Transverse colon (tissue), 4 donors: ENCODE measurements around the gene PIK3CD. TPM values are rescaled to one million over a fixed set of nuclear protein-coding genes. Genes with fewer than 3 reads are reported as not detected.

ENCODE experiments used
- DNase-seq: peaks from one replicate; pipeline ENCODE4 v3.0.0-alpha.2; 2019
- H3K27ac ChIP-seq, 4 donors: fragments of 200-600 bp; sonication (generic); 2 replicates each; pipeline ENCODE4 v1.5.1; 2016 to 2018; ENCODE audit warnings: inconsistent platforms in 4 of 4
- H3K27me3 ChIP-seq: fragments of 200-600 bp; sonication (generic); 2 replicates; pipeline ENCODE4 v1.5.1; 2017; ENCODE audit warnings: inconsistent platforms
- H3K36me3 ChIP-seq, 4 donors: fragments of 200-600 bp; sonication (generic); 2 replicates each; pipeline ENCODE4 v1.5.1; 2017 to 2019; ENCODE audit warnings: inconsistent platforms in 4 of 4
- H3K4me1 ChIP-seq, 4 donors: fragments of 200-600 bp; sonication (generic); 2 replicates each; pipeline ENCODE4 v1.5.1; 2017 to 2020; ENCODE audit warnings: inconsistent platforms in 4 of 4
- H3K4me3 ChIP-seq, 4 donors: fragments of 200-600 bp; sonication (generic); 1 replicate in 1 of 4; 2 replicates in 3 of 4; pipeline versions ENCODE4 v1.5.1 to v1.6.1; 2017 to 2019; ENCODE audit warnings: inconsistent platforms in 4 of 4
- H3K9me3 ChIP-seq, 2 donors: fragments of 200-600 bp; sonication (generic); 2 replicates each; pipeline ENCODE4 v1.5.1; 2017 to 2019; ENCODE audit warnings: inconsistent platforms in 2 of 2
- EP300 ChIP-seq: sonication (generic); formaldehyde crosslinking; IDR thresholded peaks from one replicate; pipeline ENCODE4 v1.6.1; 2017; ENCODE audit warnings: antibody characterized with exemption, low read depth
- POLR2A ChIP-seq: fragments of 450-650 bp; IDR thresholded peaks from one replicate; pipeline ENCODE4 v1.6.1; 2016; ENCODE audit warnings: antibody characterized with exemption, mild to moderate bottlenecking, moderate library complexity
- POLR2AphosphoS5 ChIP-seq, 3 donors: sonication (generic); formaldehyde crosslinking; IDR thresholded peaks; one replicate each; pipeline ENCODE4 v1.6.1; 2016; ENCODE audit warnings: antibody characterized with exemption in 3 of 3
- WGBS, 2 donors: methylation state at CpG; one replicate each; pipeline ENCODE4 v1.1.5; 2018; ENCODE audit warnings: low coverage in 1 of 2; 5-methylcytosine and 5-hydroxymethylcytosine counted together
- in situ Hi-C, 4 donors: fragments of 200-750 bp; cut with MboI; loops; one replicate each; pipeline versions ENCODE4 v1.15.0 to v1.15.1; 2017; ENCODE audit warnings: low sequenced_read_pairs in 3 of 4, low pct_ligation_motif_present in 1 of 4, low pct_unique_long_range_greater_than_20kb in 1 of 4
- intact Hi-C: fragments of 100-400 bp; cut with DNase I; formaldehyde crosslinking; loops from one replicate; pipeline ENCODE4 v1.15.1; 2023; ENCODE audit warnings: low total_unique reads
- total RNA-seq, 4 donors: library from RNA; depleted of rRNA; stranded (reverse); fragments of >200 nt; gene quantifications; one replicate each; pipeline ENCODE4 v1.1.0, GENCODE V29; 2016
- TF ChIP-seq, protein P1 (sequence below), 5 experiments: fragments of 200-600 bp in 3 of 5; fragments of 450-650 bp in 2 of 5; sonication (generic) in 3 of 5; IDR thresholded peaks; 1 replicate in 2 of 5; 2 replicates in 3 of 5; pipeline ENCODE4 v1.5.1; 2016 to 2017; ENCODE audit warnings: antibody characterized with exemption in 5 of 5, inconsistent platforms in 3 of 5, mild to moderate bottlenecking in 2 of 5, moderate library complexity in 1 of 5

Gene PIK3CD
- total RNA-seq, 4 donors from 2014 or later: 0.20 to 6.7 (median 4.1) TPM

DNA sequence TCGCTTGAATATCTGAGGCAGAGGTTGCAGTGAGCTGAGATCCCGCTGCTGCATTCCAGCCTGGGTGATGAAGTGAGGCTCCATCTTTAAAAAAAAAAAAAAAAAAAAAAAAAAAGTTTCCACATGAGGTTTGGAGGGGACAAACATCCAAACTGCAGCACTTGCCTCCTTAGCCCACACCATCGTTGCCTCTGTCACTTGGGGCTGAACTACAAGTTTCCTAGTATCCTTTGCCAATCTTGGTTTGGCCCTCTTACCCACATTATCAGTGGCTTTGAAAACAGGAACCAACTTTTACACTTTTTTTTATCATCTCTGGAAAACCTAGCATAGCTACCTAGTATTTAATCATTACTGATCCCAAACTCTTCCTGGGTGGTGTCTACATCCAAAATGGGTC lies 113.0 kb downstream of the PIK3CD start:
- Histone ChIP-seq H3K4me1 (peaks cover 0 to 8% (median 6%) of the 10 kb centered on the region in 4 donors), H3K27ac (no peak overlapping the region), H3K9me3 (no peaks in the 10 kb centered on the region), H3K4me3 (no peak overlapping the region), H3K27me3 (no peaks in the 10 kb centered on the region), H3K36me3 (no peaks in the 10 kb centered on the region)
- TF ChIP-seq EP300 (no peak), POLR2AphosphoS5 (IDR thresholded peaks at IDR 0.05) (no peak), POLR2A (no peak)
- TF ChIP-seq, protein P1, sequence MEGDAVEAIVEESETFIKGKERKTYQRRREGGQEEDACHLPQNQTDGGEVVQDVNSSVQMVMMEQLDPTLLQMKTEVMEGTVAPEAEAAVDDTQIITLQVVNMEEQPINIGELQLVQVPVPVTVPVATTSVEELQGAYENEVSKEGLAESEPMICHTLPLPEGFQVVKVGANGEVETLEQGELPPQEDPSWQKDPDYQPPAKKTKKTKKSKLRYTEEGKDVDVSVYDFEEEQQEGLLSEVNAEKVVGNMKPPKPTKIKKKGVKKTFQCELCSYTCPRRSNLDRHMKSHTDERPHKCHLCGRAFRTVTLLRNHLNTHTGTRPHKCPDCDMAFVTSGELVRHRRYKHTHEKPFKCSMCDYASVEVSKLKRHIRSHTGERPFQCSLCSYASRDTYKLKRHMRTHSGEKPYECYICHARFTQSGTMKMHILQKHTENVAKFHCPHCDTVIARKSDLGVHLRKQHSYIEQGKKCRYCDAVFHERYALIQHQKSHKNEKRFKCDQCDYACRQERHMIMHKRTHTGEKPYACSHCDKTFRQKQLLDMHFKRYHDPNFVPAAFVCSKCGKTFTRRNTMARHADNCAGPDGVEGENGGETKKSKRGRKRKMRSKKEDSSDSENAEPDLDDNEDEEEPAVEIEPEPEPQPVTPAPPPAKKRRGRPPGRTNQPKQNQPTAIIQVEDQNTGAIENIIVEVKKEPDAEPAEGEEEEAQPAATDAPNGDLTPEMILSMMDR (IDR thresholded peaks at IDR 0.05): no peak
- intact Hi-C loops (no loop called here), in situ Hi-C loops (no loop called here)
- 89 to 100% methylated on average over 1 to 3 of the region's 3 CpGs for WGBS, 2 donors
- DNase-seq: no peak

DNA sequence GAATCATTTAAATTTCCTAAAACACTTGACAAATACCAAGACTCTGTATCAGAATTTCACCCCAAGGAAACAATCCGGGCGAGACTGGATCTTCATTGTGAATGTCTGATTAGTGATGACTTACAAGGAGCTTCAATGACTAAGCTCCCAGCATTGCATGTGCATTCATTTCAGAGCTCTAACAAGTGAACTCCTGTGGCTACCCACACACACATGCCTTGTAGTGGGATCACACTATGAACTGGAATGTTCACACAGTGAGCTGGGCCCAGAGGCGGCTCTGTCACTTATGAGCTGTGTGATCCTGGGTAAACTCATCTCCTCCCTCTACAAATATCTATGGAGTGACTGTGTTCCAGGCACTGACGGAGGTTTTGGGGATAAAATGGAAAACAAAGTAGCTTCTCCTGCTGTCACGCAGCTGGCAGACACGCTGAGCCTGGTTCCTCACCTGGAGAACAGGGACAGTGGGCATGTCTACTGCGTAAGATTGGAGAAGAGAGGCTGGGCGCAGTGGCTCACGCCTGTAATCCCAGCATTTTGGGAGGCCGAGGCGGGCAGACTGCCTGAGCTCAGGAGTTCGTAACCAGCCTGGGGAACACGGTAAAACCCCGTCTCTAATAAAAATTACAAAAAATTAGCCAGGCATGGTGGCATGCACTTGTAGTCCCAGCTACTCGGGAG lies 115.4 kb downstream of the PIK3CD start:
- intact Hi-C loops: no loop called here
- in situ Hi-C loops: no loop called here
- H3K4me3 ChIP-seq: no peak overlapping the region
- peaks cover 0 to 18% (median 8%) of the 10 kb centered on the region in 4 donors for H3K4me1 ChIP-seq
- 80 to 93% methylated on average over 1 to 15 of the region's 15 CpGs for WGBS, 2 donors
- no peaks in the 10 kb centered on the region for H3K9me3 ChIP-seq
- no peaks in the 10 kb centered on the region for H3K36me3 ChIP-seq
- no peak for DNase-seq
- H3K27ac ChIP-seq: no peak overlapping the region
- TF ChIP-seq POLR2A (no peak), POLR2AphosphoS5 (IDR thresholded peaks at IDR 0.05) (no peak), EP300 (no peak)
- TF ChIP-seq, protein P1 (IDR thresholded peaks at IDR 0.05): no peak
- H3K27me3 ChIP-seq: no peaks in the 10 kb centered on the region

DNA sequence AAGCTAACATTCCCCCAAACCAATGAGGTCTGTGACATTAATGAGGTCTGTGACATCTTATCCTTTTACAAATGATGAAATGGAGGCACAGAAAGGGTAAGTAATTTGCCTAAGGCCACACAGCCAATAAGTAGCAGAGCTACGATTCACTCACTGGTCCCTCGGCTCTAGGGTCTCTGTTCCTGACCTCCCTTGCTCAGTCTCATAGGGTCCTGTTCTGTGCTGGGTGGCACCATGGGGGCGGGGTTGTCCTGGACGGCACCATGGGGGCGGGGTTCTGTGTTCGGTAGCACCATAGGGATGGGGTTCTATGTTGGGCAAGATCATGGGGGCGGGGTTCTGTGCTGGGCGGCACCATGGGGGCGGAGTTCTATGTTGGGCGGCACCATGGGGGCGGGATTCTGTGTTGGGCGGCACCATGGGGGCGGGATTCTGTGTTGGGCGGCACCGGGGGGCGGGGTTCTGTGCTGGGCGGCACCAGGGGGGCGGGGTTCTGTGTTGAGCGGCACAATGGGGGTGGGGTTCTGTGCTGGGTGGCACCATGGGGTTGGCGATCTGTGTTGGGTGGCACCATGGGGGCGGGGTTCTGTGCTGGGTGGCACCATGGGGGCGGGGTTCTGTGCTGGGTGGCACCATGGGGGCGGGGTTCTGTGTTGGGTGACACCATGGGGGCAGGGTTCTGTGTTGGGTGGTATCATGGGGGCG lies 116.6 kb downstream of the PIK3CD start:
- intact Hi-C loops: no loop called here
- TF ChIP-seq EP300: no peak
- TF ChIP-seq POLR2AphosphoS5 (IDR thresholded peaks at IDR 0.05): no peak
- no peak for TF ChIP-seq POLR2A
- TF ChIP-seq, protein P1 (IDR thresholded peaks at IDR 0.05): no peak
- Histone ChIP-seq H3K36me3 (peaks cover 0 to 9% (median 0%) of the 10 kb centered on the region in 4 donors), H3K27ac (no peak overlapping the region), H3K27me3 (no peaks in the 10 kb centered on the region), H3K4me3 (no peak overlapping the region), H3K9me3 (no peaks in the 10 kb centered on the region), H3K4me1 (peaks cover 0 to 18% (median 8%) of the 10 kb centered on the region in 4 donors)
- WGBS, 2 donors: 92 to 100% methylated on average over 2 to 18 of the region's 24 CpGs
- DNase-seq: peak; percentile 32
- in situ Hi-C loops: no loop called here

DNA sequence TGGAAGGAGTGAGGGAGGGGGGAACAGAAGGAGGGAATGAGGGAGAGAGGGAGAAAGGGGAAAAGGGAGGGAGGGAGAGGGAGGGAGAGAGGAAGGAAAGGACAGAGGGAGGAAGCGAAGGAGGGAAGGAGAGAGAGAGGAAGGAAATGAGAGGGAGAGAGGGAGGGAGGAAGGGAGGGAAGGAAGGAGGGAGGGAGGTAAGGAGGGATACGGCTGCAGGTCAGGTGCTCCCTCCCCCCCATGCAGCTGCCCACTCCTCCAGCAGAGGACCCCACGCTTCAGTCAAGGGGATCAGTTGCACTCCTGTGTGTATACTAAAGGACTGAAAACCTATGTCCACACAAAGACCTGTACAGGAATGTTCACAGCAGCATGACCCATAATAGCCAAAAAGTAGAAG lies 117.5 kb downstream of the PIK3CD start:
- no peak overlapping the region for H3K4me3 ChIP-seq
- DNase-seq: no peak
- WGBS, 2 donors: 78 to 81% methylated on average over 3 of the region's 3 CpGs
- H3K36me3 ChIP-seq: peaks cover 0 to 11% (median 0%) of the 10 kb centered on the region in 4 donors
- intact Hi-C loops (no loop called here), in situ Hi-C loops (no loop called here)
- H3K27ac ChIP-seq: peak overlapping the region in 3 of 4 donors; percentile 62 to 76 (median 74)
- H3K27me3 ChIP-seq: no peaks in the 10 kb centered on the region
- peaks cover 0 to 18% (median 8%) of the 10 kb centered on the region in 4 donors for H3K4me1 ChIP-seq
- H3K9me3 ChIP-seq: no peaks in the 10 kb centered on the region
- TF ChIP-seq, protein P1 (IDR thresholded peaks at IDR 0.05): no peak
- TF ChIP-seq EP300 (no peak), POLR2AphosphoS5 (IDR thresholded peaks at IDR 0.05) (no peak), POLR2A (no peak)
